ENCODE results near the gene RRM2.

RRM2 gene

DNA sequence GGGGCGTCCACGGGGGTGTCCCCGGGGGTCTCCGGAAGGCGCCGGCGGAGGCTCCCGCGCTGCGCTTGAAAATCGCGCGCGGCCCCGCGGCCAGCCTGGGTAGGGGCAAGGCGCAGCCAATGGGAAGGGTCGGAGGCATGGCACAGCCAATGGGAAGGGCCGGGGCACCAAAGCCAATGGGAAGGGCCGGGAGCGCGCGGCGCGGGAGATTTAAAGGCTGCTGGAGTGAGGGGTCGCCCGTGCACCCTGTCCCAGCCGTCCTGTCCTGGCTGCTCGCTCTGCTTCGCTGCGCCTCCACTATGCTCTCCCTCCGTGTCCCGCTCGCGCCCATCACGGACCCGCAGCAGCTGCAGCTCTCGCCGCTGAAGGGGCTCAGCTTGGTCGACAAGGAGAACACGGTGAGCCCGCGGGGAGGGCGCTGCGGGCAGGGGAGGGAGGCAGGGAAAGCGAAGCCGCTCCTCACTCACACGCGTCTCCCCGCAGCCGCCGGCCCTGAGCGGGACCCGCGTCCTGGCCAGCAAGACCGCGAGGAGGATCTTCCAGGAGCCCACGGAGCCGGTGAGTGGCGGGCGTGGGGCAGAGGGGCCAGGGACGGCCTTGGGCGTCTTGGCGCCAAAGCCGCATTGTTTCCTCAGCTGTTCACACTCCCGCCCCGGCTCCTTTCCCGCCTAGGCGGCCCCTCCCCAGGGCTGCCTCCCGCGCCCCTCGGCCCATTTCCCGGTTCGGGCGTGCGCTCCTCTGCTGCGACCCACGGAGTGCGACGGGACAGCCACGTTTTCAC, at the start of gene RRM2:
RRM2 (plus strand) TSS at position 240 of the 781 bp plus-strand sequence; CDS start at position 300, 60 bp downstream.
- DNase-seq = peak; percentile 91

DNA sequence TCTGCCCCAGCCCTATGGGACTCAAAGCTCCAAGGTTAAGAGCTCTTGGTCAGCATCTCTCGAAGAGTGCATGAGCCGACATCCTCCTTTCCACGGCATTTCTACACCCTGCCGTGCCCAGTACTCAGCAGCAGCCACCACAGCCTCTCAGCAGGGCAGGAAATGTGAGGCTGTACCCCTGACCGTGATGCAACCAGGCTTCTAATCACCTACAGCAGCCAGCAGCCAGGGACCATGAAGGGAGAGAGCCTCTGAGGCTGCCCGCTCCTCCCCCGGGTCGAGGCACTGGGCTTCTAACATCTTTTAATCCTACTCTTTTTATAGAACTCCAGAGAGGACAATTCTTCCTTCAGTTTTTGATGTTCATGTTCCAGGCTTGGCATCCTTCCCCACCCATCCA, 48.8 kb upstream of the RRM2 start:
- no peak for DNase-seq

DNA sequence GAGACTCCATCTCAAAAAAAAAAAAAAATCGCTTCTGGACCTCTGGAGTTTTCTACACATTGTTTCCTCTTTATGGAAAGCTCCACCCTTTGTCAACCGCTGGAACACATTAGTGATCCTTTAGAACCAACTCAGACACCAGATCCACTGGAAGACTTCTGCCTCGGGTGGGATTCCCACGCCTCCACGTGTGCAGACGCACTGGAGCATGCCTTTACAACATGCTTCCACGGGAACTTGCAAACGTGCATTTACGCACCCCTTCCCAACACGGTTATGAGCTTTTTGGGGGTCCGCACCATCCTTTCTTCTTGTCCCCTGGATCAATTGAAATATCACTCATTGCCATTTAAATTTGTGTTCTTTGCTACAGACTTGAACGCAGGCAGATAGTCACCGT, 47.4 kb upstream of the RRM2 start:
- DNase-seq = no peak

DNA sequence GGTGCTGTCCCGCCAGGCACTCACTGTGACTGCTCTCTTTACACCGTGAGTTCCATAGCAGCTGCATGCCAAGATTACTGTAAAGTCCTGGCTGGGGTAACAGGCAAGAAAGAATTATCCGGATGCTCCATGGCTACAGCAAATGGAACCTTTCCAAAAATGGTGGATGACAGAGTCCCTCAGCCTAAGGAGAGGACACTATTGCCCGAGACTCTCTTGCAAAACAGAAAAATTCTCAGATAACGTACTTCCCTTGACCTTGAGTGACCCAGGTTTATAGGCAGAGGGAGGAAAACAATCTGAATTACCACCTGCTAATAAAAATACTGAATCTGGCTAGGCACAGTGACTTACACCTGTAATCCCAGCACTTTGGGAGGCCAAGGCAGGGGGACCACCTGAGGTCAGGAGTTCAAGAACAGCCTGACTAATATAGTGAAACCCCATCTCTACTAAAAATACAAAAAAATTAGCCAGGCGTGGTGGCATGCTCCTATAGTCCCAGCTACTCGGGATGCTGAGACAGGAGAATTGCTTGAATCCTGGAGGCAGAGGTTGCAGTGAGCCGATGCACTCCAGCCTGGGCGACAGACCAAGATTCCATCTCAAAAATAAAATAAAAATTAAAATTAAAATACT, 46.8 kb upstream of the RRM2 start:
- no peak for DNase-seq

DNA sequence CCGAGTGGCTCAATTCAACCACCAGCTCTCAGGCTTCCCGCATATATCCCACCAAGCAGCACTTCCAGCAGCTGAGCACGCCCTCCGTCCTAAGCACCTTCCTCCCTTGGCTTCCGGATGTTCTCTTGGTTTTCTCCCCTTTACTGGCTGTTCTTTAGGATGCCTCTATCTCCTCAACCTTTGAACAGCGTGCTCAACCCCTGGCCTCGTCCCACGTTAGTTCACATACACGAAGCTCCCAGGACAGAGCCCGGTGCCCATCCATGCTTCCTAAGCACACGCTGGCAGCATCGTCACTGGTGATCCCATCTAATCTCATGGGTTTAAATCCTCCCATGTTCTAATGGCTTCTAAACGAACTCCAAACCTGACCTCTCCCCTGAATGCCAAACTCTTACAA, 46.0 kb upstream of the RRM2 start:
- DNase-seq = no peak

DNA sequence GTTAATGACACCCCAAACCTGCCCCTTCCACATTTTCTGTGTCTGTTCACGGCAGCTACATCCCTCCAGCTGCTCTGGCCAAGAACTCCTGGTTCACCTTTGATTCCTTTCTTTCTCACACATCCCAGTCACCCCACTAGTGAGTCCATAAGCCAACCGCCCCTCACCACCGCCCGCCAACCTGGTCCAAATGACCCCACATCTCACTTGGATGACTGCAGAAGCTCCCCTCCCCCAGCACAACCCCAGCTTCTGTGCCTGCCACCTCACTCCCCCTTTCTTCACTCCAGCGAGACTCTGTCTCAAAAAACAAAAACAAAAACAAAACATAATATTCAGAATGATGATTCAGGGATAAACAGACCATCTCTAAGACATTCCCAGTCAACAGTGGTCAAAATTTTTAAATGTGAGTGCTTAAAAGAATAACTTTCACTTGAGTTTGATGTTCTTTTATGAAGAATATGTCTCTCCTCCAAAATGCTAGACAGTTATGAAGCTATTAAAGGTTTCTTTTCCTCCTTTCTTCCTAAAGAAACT, 45.5 kb upstream of the RRM2 start:
- no peak for DNase-seq

DNA sequence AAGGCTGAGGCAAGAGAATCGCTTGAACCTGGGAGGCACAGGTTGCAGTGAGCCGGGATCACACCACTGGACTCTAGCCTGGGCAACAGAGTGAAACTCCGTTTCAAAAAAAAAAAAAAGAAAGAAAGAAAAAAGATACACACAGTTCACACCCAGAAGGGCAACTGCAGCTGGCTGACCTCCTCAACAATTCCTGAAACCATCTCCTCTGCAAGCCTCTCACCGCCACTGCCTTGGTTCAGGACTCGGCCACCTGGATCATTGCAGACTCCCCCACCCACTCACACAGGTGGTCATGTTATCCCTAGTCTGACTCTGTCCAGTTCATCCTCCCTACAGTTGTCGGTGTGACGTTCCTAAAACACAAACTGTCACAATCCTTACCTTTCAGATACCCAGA, 44.5 kb upstream of the RRM2 start:
- no peak for DNase-seq

DNA sequence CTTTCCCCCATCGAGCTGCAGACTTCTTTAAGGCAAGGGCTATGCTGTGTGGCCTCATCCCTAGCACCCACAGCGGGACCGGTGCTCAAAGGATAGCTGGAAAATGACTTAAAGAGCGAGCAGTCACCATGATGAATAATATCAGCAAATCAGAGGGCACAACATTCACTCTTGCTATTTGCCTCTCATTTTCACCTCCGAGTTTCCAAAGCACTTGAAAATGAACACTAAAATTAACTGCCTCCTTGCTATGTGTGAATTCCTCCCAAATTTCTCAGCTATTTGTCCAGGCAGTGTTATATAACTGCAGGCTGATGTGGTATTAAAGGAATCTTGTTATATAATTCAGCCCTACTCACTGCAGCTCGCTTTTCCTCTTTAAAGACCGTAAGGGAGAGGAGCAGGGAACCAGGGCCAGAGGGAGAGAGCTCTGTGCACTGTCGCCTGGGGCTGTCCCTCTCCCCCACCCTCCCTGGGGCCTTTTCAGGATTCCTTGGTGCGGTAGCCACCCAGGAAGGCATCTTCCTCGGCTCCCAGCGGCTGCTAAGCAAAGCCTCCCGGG, 43.8 kb upstream of the RRM2 start:
- DNase-seq = no peak

DNA sequence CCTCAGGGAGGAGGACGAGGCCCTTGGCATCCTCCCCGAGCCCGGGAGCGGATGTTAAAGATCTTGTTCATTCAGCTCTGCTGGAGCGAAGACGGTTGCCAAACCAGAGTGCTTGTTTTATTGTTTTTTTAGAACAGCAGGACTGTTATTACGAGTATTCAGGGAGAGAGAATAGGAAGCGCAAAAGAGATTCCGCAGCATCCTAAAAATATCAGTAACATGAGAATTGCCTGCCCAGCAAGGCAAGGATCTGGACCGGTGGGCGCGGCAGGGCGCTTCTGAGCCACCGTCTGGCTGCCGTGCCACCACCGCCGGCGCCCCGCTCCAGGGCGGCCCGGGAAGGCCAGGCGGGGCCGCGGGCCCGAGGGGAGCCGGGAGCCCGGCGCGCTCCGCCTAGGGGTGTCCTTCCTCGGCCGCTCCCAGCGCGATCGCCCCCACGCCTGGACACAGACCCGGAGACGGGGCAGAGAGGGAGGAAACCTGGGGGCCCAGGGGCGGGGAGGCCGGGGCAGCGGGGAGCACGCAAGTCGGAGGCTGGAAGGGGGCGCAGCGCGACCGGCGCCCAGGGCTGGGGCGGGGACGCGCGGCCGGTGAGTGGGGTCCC, 43.2 kb upstream of the RRM2 start:
- no peak for DNase-seq

DNA sequence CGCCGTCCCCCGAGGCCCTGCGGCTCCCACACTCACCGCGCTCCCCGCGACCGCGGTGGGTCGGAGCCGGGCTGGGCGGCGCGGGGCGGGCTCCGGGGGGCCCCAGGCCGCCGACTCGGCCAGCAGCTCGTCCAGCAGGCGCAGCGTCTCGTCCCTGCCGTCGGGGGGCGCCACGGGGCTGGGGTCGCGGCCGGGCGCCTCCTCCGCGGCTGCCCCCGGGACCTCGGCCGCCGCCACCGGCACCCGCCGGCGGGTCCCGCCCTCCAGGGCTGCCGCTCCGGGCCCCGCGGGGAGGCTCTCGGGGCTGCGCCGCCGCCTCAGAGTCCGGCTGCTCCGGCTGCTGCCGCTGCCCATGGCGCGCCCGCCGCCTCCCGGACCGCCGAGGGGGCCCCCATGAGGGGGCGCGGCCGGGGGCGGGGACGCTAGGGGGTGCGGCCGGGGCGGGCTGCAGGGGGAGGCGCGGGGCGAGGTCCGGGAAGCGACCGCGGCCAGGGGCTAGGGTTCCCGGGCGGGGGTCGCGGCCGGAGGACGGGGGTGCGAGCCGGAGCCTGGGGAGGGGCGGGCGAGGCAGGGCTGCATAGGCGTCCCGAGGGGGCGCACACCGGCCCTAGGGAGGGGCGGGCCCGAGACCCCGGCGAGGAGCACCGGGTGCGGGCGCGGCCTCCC, 42.5 kb upstream of the RRM2 start, which contains the start of gene CYS1:
CYS1 (minus strand) TSS at position 542 of the 666 bp plus-strand sequence; CDS start at position 354, 188 bp downstream.
- no peak for DNase-seq

DNA sequence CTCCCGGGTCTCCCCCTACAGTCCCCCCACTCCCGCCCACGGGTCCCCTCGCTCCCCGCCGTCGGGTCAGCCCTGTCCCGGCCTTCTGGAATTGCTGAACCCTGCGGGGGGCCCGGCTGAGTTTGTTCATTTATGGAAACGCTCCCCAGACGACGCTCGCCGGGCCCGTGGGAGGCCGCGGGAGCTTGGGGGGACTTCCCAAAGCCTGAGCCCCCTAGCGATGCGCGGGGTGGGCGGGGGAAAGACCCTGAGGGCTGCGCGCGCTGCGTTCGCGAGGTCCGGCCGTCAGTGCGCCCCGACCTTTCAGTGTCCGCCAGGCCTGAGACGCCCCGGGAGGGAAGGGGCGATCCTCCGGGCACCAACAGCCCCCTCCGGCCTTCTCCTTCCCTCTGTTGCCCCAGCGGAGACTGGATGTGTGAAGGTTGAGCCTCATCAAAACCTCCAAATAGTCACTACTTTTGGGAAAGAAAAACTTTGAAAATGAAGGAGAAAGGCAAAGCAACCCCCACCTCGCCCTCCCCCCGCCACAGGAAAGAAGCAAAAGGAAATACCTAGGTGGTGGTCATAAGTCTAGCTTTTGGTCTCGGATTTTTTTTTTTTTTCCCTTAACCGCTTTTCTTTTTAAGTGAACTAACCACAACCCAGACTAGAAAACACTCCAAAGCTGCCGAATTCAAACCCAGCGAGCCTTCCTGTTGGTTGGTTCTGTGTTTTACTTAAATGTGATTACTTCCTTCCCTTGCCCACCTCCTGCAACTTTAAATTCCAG, 41.8 kb upstream of the RRM2 start:
- no peak for DNase-seq

DNA sequence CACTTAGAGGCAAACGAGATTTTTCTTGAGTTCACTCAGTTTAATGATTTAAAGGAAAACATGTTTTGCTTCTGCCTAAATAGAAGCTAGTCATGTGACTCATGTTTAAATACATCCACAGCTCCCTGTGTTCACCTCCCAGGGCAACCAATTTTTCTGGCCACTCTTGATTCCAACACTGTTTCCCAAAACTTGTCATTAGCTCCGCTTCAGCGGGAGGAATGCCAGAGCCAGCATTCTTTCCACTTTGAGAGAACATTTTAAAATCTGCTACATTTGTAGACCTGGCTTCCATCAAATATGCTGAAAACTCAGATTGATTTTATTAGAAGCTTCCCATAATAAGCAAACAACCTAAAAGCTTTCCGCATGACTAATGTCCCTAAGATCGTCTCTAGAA, 39.5 kb upstream of the RRM2 start:
- DNase-seq = no peak

DNA sequence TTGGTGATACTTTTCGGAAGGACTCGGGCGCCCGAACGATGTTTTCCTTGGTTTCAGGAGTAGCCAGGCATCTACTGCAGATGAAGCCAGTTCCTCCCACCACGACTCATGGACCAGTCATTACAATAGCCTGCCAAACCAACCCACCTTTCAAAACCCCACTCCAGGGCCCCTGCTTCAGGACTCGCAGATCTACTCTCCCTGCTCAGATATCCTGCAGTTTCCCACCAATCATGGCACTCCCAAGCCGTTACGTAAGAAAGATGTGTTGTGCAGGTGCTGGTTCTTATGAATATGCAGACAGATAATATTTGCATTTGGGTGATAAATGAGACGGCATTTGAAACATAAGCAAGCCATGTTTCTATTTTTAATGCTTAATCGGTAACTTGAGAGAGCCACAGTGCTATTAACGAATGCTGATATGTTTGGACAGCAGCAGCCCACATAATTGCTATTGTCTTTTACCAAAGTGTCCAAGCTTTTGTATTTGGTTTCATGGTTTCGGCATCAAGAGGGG, 38.8 kb upstream of the RRM2 start:
- DNase-seq = no peak

DNA sequence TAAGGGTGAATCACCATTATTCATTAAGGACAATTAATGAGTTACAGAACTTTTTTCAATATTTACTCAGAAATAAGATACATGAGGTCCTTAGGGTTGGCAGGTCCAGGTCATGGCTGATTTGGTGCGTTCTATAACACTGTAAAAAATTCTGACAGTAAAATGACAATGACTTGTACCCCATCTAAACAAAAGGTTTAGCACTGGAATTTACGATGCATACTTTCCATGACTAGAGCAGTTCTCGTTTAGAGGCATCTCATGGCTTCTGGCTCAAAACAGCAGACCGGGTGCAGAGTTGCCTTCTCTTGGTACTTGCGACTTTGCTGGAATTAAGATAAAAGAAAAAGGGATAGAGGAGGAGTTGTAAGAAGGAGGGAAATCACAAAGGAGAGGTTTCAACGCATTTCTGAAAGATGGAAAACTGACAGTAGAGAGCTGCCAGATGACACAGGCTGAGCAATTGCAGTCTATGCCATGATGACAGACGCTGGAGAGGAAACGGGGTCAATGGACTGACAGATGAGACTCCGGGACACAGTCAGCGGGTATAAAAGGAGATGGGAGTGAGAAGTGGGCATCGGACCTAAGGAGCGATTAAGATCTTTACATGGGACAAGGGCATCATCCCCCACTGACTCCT, 38.2 kb upstream of the RRM2 start:
- no peak for DNase-seq

DNA sequence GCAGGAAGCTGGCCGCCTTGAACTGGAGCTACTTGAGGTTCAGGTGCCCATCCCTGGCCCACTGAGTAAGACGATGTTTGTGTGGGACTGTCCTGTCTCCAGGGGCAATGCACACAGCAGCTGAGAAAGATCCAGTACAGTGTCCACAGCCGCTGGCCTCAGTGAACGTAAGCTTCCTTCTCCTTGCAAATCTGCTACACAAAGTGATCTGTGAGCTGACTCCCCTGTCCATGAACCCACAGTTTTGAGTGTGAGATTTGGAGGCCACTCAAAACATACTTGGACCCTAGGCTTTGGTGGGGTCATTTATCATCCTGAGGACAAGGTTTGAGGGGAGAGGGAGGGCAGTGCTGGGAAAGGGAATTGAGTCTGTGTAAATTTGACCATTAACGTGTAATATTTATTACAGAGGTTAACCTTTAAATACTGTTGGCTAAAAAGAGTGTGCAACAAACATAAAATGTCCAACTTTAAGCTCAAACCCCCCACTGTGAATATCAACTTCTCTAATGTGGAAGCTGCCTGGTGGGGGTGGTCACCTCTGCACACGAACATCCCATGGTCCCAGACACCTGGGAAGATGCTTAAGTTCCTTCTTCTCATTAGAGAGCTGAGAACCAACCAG, 37.4 kb upstream of the RRM2 start:
- no peak for DNase-seq

DNA sequence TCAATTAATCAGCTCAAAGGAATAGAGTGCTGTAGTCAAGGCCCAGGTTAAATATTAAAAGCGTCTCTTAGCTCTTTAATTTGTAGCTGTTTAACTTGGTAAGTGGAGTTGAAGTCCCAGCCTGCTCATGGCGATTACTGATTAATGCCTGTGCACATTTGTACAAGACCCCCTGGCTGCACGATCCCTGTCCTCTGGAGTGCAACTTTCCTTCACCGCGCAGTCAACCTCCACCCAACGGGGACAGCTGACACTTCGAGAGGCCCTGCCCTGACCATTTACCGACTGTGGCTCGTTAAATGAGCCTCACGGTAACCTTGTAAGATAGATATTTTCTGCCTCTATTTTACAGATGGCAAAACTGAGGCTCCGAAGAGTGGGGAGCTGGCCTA, 36.9 kb upstream of the RRM2 start:
- no peak for DNase-seq

DNA sequence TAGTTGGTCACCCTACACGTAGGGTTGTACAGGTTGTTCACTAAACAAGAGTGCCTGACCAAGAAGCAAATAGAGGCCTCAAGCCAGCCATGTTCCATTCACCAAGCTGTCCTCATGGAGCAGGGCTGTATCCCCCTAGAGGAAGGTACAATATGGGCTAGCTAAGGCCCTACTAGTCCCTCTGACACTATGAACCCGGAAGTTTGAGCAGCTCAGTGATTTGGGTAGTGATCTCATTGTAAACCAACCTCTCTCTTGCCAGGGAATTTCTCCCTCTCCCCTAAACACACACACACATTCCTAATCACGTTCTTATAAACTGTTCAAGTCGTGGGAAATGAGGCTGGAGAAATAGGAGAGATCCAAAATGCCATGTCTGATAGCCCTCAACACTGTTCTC, 35.6 kb upstream of the RRM2 start:
- DNase-seq = no peak

DNA sequence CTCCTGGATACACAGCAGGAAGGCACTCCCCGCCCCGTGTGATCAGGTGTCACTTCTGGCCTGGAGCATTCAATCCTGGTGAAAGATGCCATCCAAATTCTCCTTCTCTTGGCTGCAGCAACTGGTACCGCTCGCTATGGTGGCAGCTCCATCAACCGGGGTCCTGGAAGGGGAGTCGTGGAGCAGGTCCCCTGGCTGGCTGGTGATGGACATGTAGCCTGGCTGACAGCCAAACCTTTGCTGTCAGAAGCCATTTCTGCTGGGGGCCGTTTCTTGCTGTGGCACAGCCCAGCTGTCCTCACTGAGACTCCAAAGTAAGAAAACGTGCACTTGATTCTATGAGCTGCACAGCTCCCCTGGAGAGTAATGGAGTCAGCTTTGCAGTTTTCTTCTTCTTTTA, 35.2 kb upstream of the RRM2 start:
- no peak for DNase-seq

DNA sequence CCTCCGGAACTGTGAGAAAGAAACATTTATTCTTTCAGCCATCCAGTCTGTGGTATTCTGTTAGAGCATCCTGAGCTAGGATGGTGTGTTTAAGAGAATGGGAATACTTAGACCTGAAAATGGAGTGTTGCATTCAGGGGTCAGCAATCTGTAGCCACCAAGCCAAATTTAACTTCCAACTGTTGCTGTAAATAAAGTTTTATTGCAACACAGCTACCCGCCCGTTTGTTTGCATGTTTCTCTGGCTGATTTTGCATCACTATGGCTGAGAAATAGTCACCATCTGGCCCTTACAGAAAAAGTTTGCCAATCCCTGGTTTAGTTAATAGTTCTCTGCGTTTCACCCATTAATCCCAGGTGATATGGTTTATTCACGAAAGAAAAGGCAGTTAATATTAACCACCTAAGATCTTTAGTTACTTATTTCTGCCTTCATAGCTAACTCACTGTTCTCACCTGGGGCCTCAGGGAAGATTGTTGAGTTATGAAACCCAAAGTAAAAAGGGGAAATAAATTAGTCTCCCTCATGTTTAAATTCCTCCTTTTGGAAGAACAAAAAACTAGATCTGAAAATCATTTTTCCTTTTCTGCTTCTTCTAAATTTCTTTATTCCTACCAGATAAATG, 32.9 kb upstream of the RRM2 start:
- DNase-seq = no peak

DNA sequence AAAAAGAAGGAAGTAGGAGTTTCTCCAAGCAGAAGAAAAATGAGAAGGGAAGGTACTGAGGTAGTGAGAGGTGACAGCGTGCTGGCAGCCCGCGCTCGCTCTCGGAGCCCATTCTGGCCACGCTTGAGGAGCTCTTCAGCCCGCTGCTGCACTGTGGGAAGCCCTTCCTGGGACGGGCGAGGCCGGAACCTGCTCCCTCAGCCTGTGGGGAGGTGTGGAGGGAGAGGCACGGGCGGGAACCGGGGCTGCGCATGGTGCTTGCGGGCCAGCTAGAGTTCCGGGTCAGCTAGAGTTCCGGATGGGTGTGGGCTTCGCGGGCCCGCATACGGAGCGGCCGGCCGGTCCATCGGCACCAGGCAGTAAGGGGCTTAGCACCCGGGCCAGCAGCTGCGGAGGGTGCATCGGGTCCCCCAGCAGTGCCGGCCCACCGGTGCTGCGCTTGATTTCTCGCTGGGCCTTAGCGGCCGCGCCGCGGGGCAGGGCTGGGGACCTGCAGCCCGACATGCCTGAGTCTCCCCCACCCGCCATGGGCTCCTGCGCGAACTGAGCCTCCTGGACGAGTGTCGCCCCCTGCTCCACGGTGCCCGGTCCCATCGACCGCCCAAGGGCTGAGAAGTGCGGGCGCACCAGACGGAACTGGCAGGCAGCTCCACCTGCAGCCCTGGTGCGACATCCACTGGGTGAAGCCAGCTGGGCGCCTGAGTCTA, 31.2 kb upstream of the RRM2 start:
- DNase-seq = no peak

All from GDM1 (cell line).